Liver (tissue), 3 donors: Measurements from ENCODE around the gene TLE3.

ENCODE experiments used
- FOXA1 ChIP-seq: IDR thresholded peaks from 2 replicates; pipeline ENCODE4 v1.6.1; 2016; ENCODE audit warnings: antibody characterized with exemption
- RAD21 ChIP-seq, 2 donors: IDR thresholded peaks; 2 replicates each; pipeline ENCODE4 v1.6.1; 2016; ENCODE audit warnings: antibody characterized with exemption in 2 of 2, mild to moderate bottlenecking in 2 of 2
- YY1 ChIP-seq: IDR thresholded peaks from 2 replicates; pipeline ENCODE4 v1.6.1; 2016; ENCODE audit warnings: antibody characterized with exemption, mild to moderate bottlenecking
- TF ChIP-seq, protein P1 (sequence below): IDR thresholded peaks from 2 replicates; pipeline ENCODE4 v1.6.1; 2016; ENCODE audit warnings: antibody characterized with exemption
- TF ChIP-seq, protein P2 (sequence below): IDR thresholded peaks from 2 replicates; pipeline ENCODE4 v1.6.1; 2016; ENCODE audit warnings: antibody characterized with exemption, mild to moderate bottlenecking
- TF ChIP-seq, protein P3 (sequence below): fragments of 150-350 bp; IDR thresholded peaks from 2 replicates; pipeline ENCODE4 v1.5.1; 2017; ENCODE audit warnings: improper control_type of control experiment, low read depth, low read length; ENCODE audit not compliant: missing input control
- TF ChIP-seq, protein P4 (sequence below): IDR thresholded peaks from 2 replicates; pipeline ENCODE4 v1.6.1; 2016; ENCODE audit warnings: antibody characterized with exemption
- TF ChIP-seq, protein P5 (sequence below): IDR thresholded peaks from 2 replicates; pipeline ENCODE4 v1.6.1; 2016; ENCODE audit warnings: antibody characterized with exemption
- donor health status: healthy.
- donor health status: healthy.

DNA sequence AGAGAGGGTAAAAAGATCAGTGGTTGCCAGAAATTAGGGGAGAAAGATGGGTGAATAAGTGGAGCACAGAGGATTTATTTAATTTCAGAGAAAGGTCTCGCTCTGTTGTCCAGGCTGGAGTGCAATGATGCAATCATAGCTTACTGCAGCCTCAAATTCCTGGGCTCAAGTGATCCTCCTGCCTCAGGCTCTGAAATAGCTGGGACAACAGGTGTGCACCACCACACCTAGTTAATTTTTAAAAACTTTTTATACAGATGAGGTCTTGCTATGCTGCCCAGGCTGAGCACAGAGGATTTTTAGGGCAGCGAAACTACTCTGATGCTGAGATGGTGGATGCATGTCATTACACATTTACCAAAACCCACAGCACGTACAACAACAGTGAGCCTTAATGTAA is 20.9 kb upstream of the TLE3 start:
- no peak for TF ChIP-seq YY1
- TF ChIP-seq, protein P1, sequence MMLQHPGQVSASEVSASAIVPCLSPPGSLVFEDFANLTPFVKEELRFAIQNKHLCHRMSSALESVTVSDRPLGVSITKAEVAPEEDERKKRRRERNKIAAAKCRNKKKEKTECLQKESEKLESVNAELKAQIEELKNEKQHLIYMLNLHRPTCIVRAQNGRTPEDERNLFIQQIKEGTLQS = no peak
- TF ChIP-seq, protein P2, sequence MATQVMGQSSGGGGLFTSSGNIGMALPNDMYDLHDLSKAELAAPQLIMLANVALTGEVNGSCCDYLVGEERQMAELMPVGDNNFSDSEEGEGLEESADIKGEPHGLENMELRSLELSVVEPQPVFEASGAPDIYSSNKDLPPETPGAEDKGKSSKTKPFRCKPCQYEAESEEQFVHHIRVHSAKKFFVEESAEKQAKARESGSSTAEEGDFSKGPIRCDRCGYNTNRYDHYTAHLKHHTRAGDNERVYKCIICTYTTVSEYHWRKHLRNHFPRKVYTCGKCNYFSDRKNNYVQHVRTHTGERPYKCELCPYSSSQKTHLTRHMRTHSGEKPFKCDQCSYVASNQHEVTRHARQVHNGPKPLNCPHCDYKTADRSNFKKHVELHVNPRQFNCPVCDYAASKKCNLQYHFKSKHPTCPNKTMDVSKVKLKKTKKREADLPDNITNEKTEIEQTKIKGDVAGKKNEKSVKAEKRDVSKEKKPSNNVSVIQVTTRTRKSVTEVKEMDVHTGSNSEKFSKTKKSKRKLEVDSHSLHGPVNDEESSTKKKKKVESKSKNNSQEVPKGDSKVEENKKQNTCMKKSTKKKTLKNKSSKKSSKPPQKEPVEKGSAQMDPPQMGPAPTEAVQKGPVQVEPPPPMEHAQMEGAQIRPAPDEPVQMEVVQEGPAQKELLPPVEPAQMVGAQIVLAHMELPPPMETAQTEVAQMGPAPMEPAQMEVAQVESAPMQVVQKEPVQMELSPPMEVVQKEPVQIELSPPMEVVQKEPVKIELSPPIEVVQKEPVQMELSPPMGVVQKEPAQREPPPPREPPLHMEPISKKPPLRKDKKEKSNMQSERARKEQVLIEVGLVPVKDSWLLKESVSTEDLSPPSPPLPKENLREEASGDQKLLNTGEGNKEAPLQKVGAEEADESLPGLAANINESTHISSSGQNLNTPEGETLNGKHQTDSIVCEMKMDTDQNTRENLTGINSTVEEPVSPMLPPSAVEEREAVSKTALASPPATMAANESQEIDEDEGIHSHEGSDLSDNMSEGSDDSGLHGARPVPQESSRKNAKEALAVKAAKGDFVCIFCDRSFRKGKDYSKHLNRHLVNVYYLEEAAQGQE = no peak
- TF ChIP-seq RAD21 (IDR thresholded peaks at IDR 0.05) = no peak
- TF ChIP-seq, protein P3, sequence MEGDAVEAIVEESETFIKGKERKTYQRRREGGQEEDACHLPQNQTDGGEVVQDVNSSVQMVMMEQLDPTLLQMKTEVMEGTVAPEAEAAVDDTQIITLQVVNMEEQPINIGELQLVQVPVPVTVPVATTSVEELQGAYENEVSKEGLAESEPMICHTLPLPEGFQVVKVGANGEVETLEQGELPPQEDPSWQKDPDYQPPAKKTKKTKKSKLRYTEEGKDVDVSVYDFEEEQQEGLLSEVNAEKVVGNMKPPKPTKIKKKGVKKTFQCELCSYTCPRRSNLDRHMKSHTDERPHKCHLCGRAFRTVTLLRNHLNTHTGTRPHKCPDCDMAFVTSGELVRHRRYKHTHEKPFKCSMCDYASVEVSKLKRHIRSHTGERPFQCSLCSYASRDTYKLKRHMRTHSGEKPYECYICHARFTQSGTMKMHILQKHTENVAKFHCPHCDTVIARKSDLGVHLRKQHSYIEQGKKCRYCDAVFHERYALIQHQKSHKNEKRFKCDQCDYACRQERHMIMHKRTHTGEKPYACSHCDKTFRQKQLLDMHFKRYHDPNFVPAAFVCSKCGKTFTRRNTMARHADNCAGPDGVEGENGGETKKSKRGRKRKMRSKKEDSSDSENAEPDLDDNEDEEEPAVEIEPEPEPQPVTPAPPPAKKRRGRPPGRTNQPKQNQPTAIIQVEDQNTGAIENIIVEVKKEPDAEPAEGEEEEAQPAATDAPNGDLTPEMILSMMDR = no peak
- TF ChIP-seq, protein P4, sequence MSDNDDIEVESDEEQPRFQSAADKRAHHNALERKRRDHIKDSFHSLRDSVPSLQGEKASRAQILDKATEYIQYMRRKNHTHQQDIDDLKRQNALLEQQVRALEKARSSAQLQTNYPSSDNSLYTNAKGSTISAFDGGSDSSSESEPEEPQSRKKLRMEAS = no peak
- TF ChIP-seq FOXA1 = no peak
- TF ChIP-seq, protein P5, sequence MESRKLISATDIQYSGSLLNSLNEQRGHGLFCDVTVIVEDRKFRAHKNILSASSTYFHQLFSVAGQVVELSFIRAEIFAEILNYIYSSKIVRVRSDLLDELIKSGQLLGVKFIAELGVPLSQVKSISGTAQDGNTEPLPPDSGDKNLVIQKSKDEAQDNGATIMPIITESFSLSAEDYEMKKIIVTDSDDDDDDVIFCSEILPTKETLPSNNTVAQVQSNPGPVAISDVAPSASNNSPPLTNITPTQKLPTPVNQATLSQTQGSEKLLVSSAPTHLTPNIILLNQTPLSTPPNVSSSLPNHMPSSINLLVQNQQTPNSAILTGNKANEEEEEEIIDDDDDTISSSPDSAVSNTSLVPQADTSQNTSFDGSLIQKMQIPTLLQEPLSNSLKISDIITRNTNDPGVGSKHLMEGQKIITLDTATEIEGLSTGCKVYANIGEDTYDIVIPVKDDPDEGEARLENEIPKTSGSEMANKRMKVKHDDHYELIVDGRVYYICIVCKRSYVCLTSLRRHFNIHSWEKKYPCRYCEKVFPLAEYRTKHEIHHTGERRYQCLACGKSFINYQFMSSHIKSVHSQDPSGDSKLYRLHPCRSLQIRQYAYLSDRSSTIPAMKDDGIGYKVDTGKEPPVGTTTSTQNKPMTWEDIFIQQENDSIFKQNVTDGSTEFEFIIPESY = no peak
